ENCODE data around the gene DNAJC10. TPM values are rescaled to one million over a fixed set of nuclear protein-coding genes. Genes with fewer than 3 reads are reported as not detected.

Gene DNAJC10
- total and polyA plus RNA-seq, 10 of the 15 experiments (the other 5 are each of a cell fraction or from before 2014, with no cell fraction given), result 9.1 to 67.9 (median 38.2) TPM

DNA sequence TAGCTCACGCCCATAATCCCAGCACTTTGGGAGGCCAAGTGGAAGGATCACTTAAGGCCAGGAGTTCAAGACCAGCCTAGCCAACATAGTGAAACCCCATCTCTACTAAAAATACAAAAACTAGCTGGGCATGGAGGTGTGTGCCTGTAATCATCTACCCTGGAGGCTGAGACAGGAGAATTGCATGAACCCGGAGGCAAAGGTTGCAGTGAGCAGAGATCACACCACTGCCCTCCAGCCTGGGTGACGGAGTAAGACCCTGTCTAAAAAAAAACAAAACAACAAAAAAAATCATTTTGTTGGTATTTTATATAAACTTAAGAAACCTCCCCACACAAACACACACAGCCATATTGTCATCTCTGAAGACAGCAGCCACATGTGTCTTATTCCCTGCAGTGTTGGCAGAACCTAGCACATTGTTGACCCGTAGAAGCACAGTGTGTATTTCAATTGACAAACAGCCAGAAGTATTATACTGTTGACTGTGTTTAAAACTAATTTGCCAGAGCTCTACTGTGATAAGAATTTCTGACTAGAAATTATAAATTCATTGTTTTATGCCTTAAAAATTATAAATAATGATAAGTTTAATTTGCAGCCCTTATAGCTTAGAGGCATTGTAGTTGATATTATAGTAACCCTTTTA is 68.1 kb downstream of the DNAJC10 start:
- Histone ChIP-seq H3K27me3 (replicated peaks in 1 of 2; ENCODE audit: control insufficient read depth in 2 of 2, insufficient read depth in 2 of 2, low read length in 1 of 2) (no peaks in the 10 kb centered on the region), H3K36me3 (ENCODE audit: control insufficient read depth in 2 of 2, insufficient read depth in 2 of 2, low read length in 1 of 2) (no peaks in the 10 kb centered on the region), H3K27ac (ENCODE audit: control insufficient read depth, insufficient read depth) (no peak overlapping the region), H2AFZ (ENCODE audit: control insufficient read depth, low read depth, low read length) (no peak overlapping the region), H4K20me1 (ENCODE audit: control insufficient read depth, insufficient read depth) (no peaks in the 10 kb centered on the region), H3K4me3 (no peak overlapping the region), H3K79me2 (ENCODE audit: control insufficient read depth, insufficient read depth, low read length) (no peaks in the 10 kb centered on the region), H3K4me1 (ENCODE audit: control insufficient read depth, insufficient read depth, low read length) (no peaks in the 10 kb centered on the region), H3K4me2 (ENCODE audit: control insufficient read depth, insufficient read depth) (no peak overlapping the region), H3K9me3 (replicated peaks; ENCODE audit: control insufficient read depth, insufficient read depth, low read length) (no peaks in the 10 kb centered on the region), H3K9ac (ENCODE audit: control insufficient read depth, insufficient read depth, low read length) (no peak overlapping the region)
- no peak for ATAC-seq
- ChIA-PET CTCF (interaction anchor here (0.6 to 1.6 kb wide), 6 partner anchors 12 to 196 kb away, joined by 3 to 17 read pairs (median 4); no protein-coding TSS in a partner anchor), SMC1A (ENCODE audit: uncharacterized antibody, unreplicated experiment) (interaction anchor here (1.2 to 1.9 kb wide), 4 partner anchors 10 to 196 kb away, joined by 3 to 7 read pairs (median 6); no protein-coding TSS in a partner anchor), RAD21 (ENCODE audit: unreplicated experiment) (interaction anchor here (1.5 to 2.2 kb wide), 2 partner anchors 10 to 196 kb away, joined by 4 to 13 read pairs; no protein-coding TSS in a partner anchor), POLR2A (no interaction called here)
- in situ Hi-C loops (cut with MboI) (no loop called here), intact Hi-C loops (cut with micrococcal nuclease; ENCODE audit: unreplicated experiment) (loop anchor here (1.0 kb wide), 1 partner anchor 196 kb away; no protein-coding TSS in a partner anchor)
- FAIRE-seq, result no peak
- TF ChIP-seq ETV6 (conservative IDR thresholded peaks at IDR 0.05 in 1 of 2, IDR thresholded peaks at IDR 0.05 in 1 of 2; ENCODE audit: borderline replicate concordance in 1 of 2, low read depth in 1 of 2), result no peak
- TF ChIP-seq FOXK2 (IDR thresholded peaks at IDR 0.05), result no peak
- DNase-seq (ENCODE audit: low read depth, low spot score), result no peak
- 93% methylated on average over 4 of the region's 4 CpGs for WGBS (ENCODE audit: insufficient coverage, insufficient replicate concordance, low lambda C conversion rate, missing lambda C conversion rate)
- no TSS peak for BruUV-seq (replicated peaks)

DNA sequence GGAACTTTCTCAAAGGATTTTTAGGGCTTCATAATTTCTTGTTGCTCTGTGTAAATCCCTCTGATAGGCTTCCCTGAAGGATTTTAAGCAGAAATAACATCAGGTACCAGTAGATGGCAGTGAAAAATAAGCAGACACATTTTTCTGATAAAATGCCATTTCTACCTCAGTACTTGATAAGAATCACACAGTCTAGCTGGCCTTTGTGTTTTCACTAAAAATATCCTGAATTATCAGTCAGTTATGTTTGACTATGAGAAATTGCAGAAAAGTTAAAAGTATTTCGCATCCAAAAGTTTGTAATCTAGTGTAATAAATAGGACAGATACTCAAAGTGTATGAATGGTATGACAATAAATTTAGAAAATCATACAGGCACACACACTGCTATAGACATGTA is 68.7 kb downstream of the DNAJC10 start:
- Histone ChIP-seq H3K4me1 (ENCODE audit: control insufficient read depth, insufficient read depth, low read length) (no peaks in the 10 kb centered on the region), H4K20me1 (ENCODE audit: control insufficient read depth, insufficient read depth) (no peaks in the 10 kb centered on the region), H3K4me3 (no peak overlapping the region), H3K79me2 (ENCODE audit: control insufficient read depth, insufficient read depth, low read length) (no peaks in the 10 kb centered on the region), H3K4me2 (ENCODE audit: control insufficient read depth, insufficient read depth) (no peak overlapping the region), H3K27me3 (replicated peaks in 1 of 2; ENCODE audit: control insufficient read depth in 2 of 2, insufficient read depth in 2 of 2, low read length in 1 of 2) (no peaks in the 10 kb centered on the region), H3K36me3 (ENCODE audit: control insufficient read depth in 2 of 2, insufficient read depth in 2 of 2, low read length in 1 of 2) (no peaks in the 10 kb centered on the region), H3K9me3 (replicated peaks; ENCODE audit: control insufficient read depth, insufficient read depth, low read length) (no peaks in the 10 kb centered on the region), H3K27ac (ENCODE audit: control insufficient read depth, insufficient read depth) (no peak overlapping the region), H2AFZ (ENCODE audit: control insufficient read depth, low read depth, low read length) (no peak overlapping the region), H3K9ac (ENCODE audit: control insufficient read depth, insufficient read depth, low read length) (no peak overlapping the region)
- in situ Hi-C loops (cut with MboI) (no loop called here), intact Hi-C loops (cut with micrococcal nuclease; ENCODE audit: unreplicated experiment) (loop anchor here (1.0 kb wide), 1 partner anchor 196 kb away; no protein-coding TSS in a partner anchor)
- WGBS (ENCODE audit: insufficient coverage, insufficient replicate concordance, low lambda C conversion rate, missing lambda C conversion rate), result 100% methylated on average over 1 of the region's 1 CpG
- ATAC-seq, result peak; percentile 45
- TF ChIP-seq RAD21 (IDR thresholded peaks at IDR 0.05; ENCODE audit: insufficient read depth, low read depth, low read length) (peak; percentile 59), CREM (IDR thresholded peaks at IDR 0.05; ENCODE audit: low read depth) (no peak), ATF7 (IDR thresholded peaks at IDR 0.05; ENCODE audit: low read depth) (no peak), SP1 (IDR thresholded peaks at IDR 0.05; ENCODE audit: low read depth, low read length) (no peak), SMC3 (IDR thresholded peaks at IDR 0.05; ENCODE audit: borderline replicate concordance, low read length) (peak; percentile 12; the same call in 1 of the 2 replicates)
- TF ChIP-seq, protein P1, sequence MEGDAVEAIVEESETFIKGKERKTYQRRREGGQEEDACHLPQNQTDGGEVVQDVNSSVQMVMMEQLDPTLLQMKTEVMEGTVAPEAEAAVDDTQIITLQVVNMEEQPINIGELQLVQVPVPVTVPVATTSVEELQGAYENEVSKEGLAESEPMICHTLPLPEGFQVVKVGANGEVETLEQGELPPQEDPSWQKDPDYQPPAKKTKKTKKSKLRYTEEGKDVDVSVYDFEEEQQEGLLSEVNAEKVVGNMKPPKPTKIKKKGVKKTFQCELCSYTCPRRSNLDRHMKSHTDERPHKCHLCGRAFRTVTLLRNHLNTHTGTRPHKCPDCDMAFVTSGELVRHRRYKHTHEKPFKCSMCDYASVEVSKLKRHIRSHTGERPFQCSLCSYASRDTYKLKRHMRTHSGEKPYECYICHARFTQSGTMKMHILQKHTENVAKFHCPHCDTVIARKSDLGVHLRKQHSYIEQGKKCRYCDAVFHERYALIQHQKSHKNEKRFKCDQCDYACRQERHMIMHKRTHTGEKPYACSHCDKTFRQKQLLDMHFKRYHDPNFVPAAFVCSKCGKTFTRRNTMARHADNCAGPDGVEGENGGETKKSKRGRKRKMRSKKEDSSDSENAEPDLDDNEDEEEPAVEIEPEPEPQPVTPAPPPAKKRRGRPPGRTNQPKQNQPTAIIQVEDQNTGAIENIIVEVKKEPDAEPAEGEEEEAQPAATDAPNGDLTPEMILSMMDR (IDR thresholded peaks at IDR 0.05 in 2 of 3, conservative IDR thresholded peaks at IDR 0.05 in 1 of 3; ENCODE audit: control insufficient read depth in 2 of 3, extremely low read depth in 1 of 3, insufficient read depth in 1 of 3, low read depth in 3 of 3, low read length in 3 of 3), result peak; percentile 15 to 39 (median 28); a peak in 3 of 6 replicates
- TF ChIP-seq, protein P2, sequence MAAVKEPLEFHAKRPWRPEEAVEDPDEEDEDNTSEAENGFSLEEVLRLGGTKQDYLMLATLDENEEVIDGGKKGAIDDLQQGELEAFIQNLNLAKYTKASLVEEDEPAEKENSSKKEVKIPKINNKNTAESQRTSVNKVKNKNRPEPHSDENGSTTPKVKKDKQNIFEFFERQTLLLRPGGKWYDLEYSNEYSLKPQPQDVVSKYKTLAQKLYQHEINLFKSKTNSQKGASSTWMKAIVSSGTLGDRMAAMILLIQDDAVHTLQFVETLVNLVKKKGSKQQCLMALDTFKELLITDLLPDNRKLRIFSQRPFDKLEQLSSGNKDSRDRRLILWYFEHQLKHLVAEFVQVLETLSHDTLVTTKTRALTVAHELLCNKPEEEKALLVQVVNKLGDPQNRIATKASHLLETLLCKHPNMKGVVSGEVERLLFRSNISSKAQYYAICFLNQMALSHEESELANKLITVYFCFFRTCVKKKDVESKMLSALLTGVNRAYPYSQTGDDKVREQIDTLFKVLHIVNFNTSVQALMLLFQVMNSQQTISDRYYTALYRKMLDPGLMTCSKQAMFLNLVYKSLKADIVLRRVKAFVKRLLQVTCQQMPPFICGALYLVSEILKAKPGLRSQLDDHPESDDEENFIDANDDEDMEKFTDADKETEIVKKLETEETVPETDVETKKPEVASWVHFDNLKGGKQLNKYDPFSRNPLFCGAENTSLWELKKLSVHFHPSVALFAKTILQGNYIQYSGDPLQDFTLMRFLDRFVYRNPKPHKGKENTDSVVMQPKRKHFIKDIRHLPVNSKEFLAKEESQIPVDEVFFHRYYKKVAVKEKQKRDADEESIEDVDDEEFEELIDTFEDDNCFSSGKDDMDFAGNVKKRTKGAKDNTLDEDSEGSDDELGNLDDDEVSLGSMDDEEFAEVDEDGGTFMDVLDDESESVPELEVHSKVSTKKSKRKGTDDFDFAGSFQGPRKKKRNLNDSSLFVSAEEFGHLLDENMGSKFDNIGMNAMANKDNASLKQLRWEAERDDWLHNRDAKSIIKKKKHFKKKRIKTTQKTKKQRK (IDR thresholded peaks at IDR 0.05; ENCODE audit: low read depth, low read length), result no peak
- ChIA-PET CTCF (interaction anchor here (1.4 to 1.6 kb wide), 2 partner anchors 17 to 195 kb away, joined by 5 to 17 read pairs; no protein-coding TSS in a partner anchor), SMC1A (ENCODE audit: uncharacterized antibody, unreplicated experiment) (interaction anchor here (0.7 to 1.5 kb wide), 4 partner anchors 11 to 242 kb away, joined by 3 to 7 read pairs (median 4); no protein-coding TSS in a partner anchor), POLR2A (interaction anchor here (0.6 kb wide), 1 partner anchor 11 kb away, joined by 3 read pairs; no protein-coding TSS in a partner anchor), RAD21 (ENCODE audit: unreplicated experiment) (interaction anchor here (1.5 to 2.2 kb wide), 2 partner anchors 10 to 195 kb away, joined by 4 to 13 read pairs; no protein-coding TSS in a partner anchor)
- BruUV-seq (replicated peaks), result no TSS peak
- no peak for DNase-seq (ENCODE audit: low read depth, low spot score)
- no peak for FAIRE-seq

Measured in GM12878 (cell line).